Liver (tissue), 3 donors: Measurements from ENCODE around the gene MYO7A.

Experiments
- FOXA1 ChIP-seq: IDR thresholded peaks from 2 replicates; pipeline ENCODE4 v1.6.1; 2016; ENCODE audit warnings: antibody characterized with exemption
- GABPA ChIP-seq, 2 donors: IDR thresholded peaks in 1 of 2; conservative IDR thresholded peaks in 1 of 2; 2 replicates each; pipeline ENCODE4 v1.6.1; 2016; ENCODE audit warnings: antibody characterized with exemption in 2 of 2, mild to moderate bottlenecking in 1 of 2, moderate library complexity in 1 of 2
- HNF4A ChIP-seq, 2 donors: conservative IDR thresholded peaks; 2 replicates each; pipeline ENCODE4 v1.6.1; 2016; ENCODE audit warnings: antibody characterized with exemption in 2 of 2, mild to moderate bottlenecking in 2 of 2
- JUND ChIP-seq, 2 donors: IDR thresholded peaks; 2 replicates each; pipeline ENCODE4 v1.6.1; 2016; ENCODE audit warnings: antibody characterized with exemption in 2 of 2
- MAX ChIP-seq: IDR thresholded peaks from 2 replicates; pipeline ENCODE4 v1.6.1; 2016; ENCODE audit warnings: antibody characterized with exemption
- RAD21 ChIP-seq, 2 donors: IDR thresholded peaks; 2 replicates each; pipeline ENCODE4 v1.6.1; 2016; ENCODE audit warnings: antibody characterized with exemption in 2 of 2, mild to moderate bottlenecking in 2 of 2
- REST ChIP-seq: IDR thresholded peaks from 2 replicates; pipeline ENCODE4 v1.6.1; 2016; ENCODE audit warnings: antibody characterized with exemption, mild to moderate bottlenecking
- TAF1 ChIP-seq: conservative IDR thresholded peaks from 2 replicates; pipeline ENCODE4 v1.6.1; 2016; ENCODE audit warnings: antibody characterized with exemption, mild to moderate bottlenecking
- YY1 ChIP-seq: IDR thresholded peaks from 2 replicates; pipeline ENCODE4 v1.6.1; 2016; ENCODE audit warnings: antibody characterized with exemption, mild to moderate bottlenecking
- TF ChIP-seq, protein P1 (sequence below): fragments of 150-350 bp; IDR thresholded peaks from 2 replicates; pipeline ENCODE4 v1.5.1; 2017; ENCODE audit warnings: improper control_type of control experiment, low read depth, low read length; ENCODE audit not compliant: missing input control
- TF ChIP-seq, protein P2 (sequence below): IDR thresholded peaks from 2 replicates; pipeline ENCODE4 v1.6.1; 2016; ENCODE audit warnings: antibody characterized with exemption
- donor health status: healthy.
- donor health status: healthy.

- TF ChIP-seq, protein P1, sequence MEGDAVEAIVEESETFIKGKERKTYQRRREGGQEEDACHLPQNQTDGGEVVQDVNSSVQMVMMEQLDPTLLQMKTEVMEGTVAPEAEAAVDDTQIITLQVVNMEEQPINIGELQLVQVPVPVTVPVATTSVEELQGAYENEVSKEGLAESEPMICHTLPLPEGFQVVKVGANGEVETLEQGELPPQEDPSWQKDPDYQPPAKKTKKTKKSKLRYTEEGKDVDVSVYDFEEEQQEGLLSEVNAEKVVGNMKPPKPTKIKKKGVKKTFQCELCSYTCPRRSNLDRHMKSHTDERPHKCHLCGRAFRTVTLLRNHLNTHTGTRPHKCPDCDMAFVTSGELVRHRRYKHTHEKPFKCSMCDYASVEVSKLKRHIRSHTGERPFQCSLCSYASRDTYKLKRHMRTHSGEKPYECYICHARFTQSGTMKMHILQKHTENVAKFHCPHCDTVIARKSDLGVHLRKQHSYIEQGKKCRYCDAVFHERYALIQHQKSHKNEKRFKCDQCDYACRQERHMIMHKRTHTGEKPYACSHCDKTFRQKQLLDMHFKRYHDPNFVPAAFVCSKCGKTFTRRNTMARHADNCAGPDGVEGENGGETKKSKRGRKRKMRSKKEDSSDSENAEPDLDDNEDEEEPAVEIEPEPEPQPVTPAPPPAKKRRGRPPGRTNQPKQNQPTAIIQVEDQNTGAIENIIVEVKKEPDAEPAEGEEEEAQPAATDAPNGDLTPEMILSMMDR: no peak
- TF ChIP-seq REST: no peak
- TF ChIP-seq, protein P2, sequence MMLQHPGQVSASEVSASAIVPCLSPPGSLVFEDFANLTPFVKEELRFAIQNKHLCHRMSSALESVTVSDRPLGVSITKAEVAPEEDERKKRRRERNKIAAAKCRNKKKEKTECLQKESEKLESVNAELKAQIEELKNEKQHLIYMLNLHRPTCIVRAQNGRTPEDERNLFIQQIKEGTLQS: no peak
- no peak for TF ChIP-seq GABPA (IDR thresholded peaks at IDR 0.05 in 1 of 2, conservative IDR thresholded peaks at IDR 0.05 in 1 of 2)
- TF ChIP-seq TAF1: no peak
- TF ChIP-seq HNF4A (conservative IDR thresholded peaks at IDR 0.05): no peak
- TF ChIP-seq JUND (IDR thresholded peaks at IDR 0.05): no peak
- no peak for TF ChIP-seq YY1
- no peak for TF ChIP-seq RAD21 (IDR thresholded peaks at IDR 0.05)
- TF ChIP-seq FOXA1: no peak
- TF ChIP-seq MAX: no peak
These were observed 21.8 kb downstream of the MYO7A start for GRCh38 chr11:77149716-77150392.
